ENCODE measurements around the gene RRP1. TPM values are rescaled to one million over a fixed set of nuclear protein-coding genes. Genes with fewer than 3 reads are reported as not detected.

Gene RRP1
- total RNA-seq = 10 to 100 TPM; 33.3 to 57.4 TPM

- peak; percentile 92 for ATAC-seq (replicated peaks)
- H3K4me3 Mint-ChIP-seq = peak within 1 kb of the TSS; percentile 98
- peaks cover 11% of the 10 kb centered on the region for H3K4me1 Mint-ChIP-seq
- peak within 1 kb of the TSS; percentile 93 for H3K27ac Mint-ChIP-seq
- H3K36me3 Mint-ChIP-seq (ENCODE audit: low read depth) = peaks cover 48% of the 10 kb centered on the region
- H3K9me3 Mint-ChIP-seq = no peaks in the 10 kb centered on the region
- no peaks in the 10 kb centered on the region for H3K27me3 Mint-ChIP-seq
Observed at GRCh38 chr21:43789276-43790009, at the start of gene RRP1. TSS of gene RRP1 (plus strand) at chr21:43789577. CDS start at chr21:43789630, 53 bp downstream.

- Mint-ChIP-seq H3K27me3 (no peaks in the 10 kb centered on the region), H3K27ac (no peak overlapping the region), H3K9me3 (no peaks in the 10 kb centered on the region), H3K4me1 (peaks cover 5% of the 10 kb centered on the region), H3K4me3 (no peak overlapping the region), H3K36me3 (ENCODE audit: low read depth) (peaks cover 19% of the 10 kb centered on the region)
- ATAC-seq (replicated peaks) = peak; percentile 29
Observed at GRCh38 chr21:43739621-43740435, 49.5 kb upstream of the RRP1 start.

- Mint-ChIP-seq H3K27ac (peak overlapping the region; percentile 47), H3K9me3 (no peaks in the 10 kb centered on the region), H3K4me3 (no peak overlapping the region), H3K36me3 (ENCODE audit: low read depth) (peaks cover 27% of the 10 kb centered on the region), H3K27me3 (no peaks in the 10 kb centered on the region), H3K4me1 (peaks cover 5% of the 10 kb centered on the region)
- ATAC-seq (replicated peaks) = peak; percentile 47
Observed at GRCh38 chr21:43740497-43741156, 48.8 kb upstream of the RRP1 start.

GRCh38 chr21:43741423-43742096 is 47.8 kb upstream of the RRP1 start:
- no peak for ATAC-seq (replicated peaks)
- H3K27ac Mint-ChIP-seq = no peak overlapping the region
- H3K36me3 Mint-ChIP-seq (ENCODE audit: low read depth) = peaks cover 31% of the 10 kb centered on the region
- H3K27me3 Mint-ChIP-seq = no peaks in the 10 kb centered on the region
- H3K4me1 Mint-ChIP-seq = peaks cover 5% of the 10 kb centered on the region
- H3K9me3 Mint-ChIP-seq = no peaks in the 10 kb centered on the region
- H3K4me3 Mint-ChIP-seq = no peak overlapping the region

- Mint-ChIP-seq H3K36me3 (ENCODE audit: low read depth) (peaks cover 34% of the 10 kb centered on the region), H3K9me3 (no peaks in the 10 kb centered on the region), H3K27me3 (no peaks in the 10 kb centered on the region), H3K4me3 (no peak overlapping the region), H3K27ac (no peak overlapping the region), H3K4me1 (peaks cover 5% of the 10 kb centered on the region)
- ATAC-seq (replicated peaks) = no peak
Observed at GRCh38 chr21:43743947-43744346, 45.4 kb upstream of the RRP1 start.

GRCh38 chr21:43744725-43745124 is 44.7 kb upstream of the RRP1 start:
- peaks cover 38% of the 10 kb centered on the region for H3K36me3 Mint-ChIP-seq (ENCODE audit: low read depth)
- H3K27me3 Mint-ChIP-seq = no peaks in the 10 kb centered on the region
- H3K9me3 Mint-ChIP-seq = no peaks in the 10 kb centered on the region
- H3K4me3 Mint-ChIP-seq = no peak overlapping the region
- H3K4me1 Mint-ChIP-seq = peaks cover 5% of the 10 kb centered on the region
- no peak for ATAC-seq (replicated peaks)
- H3K27ac Mint-ChIP-seq = no peak overlapping the region

GRCh38 chr21:43745772-43746517 is 43.4 kb upstream of the RRP1 start:
- Mint-ChIP-seq H3K27ac (no peak overlapping the region), H3K4me3 (no peak overlapping the region), H3K9me3 (no peaks in the 10 kb centered on the region), H3K36me3 (ENCODE audit: low read depth) (peaks cover 48% of the 10 kb centered on the region), H3K4me1 (peaks cover under 1% of the 10 kb centered on the region), H3K27me3 (no peaks in the 10 kb centered on the region)
- no peak for ATAC-seq (replicated peaks)

- Mint-ChIP-seq H3K9me3 (no peaks in the 10 kb centered on the region), H3K36me3 (ENCODE audit: low read depth) (peaks cover 51% of the 10 kb centered on the region), H3K4me1 (no peaks in the 10 kb centered on the region), H3K27me3 (no peaks in the 10 kb centered on the region), H3K4me3 (no peak overlapping the region), H3K27ac (no peak overlapping the region)
- ATAC-seq (replicated peaks) = no peak
Observed at GRCh38 chr21:43748622-43749021, 40.8 kb upstream of the RRP1 start.

- ATAC-seq (replicated peaks) = no peak
- no peaks in the 10 kb centered on the region for H3K9me3 Mint-ChIP-seq
- no peak overlapping the region for H3K27ac Mint-ChIP-seq
- H3K4me1 Mint-ChIP-seq = no peaks in the 10 kb centered on the region
- H3K36me3 Mint-ChIP-seq (ENCODE audit: low read depth) = peaks cover 55% of the 10 kb centered on the region
- no peaks in the 10 kb centered on the region for H3K27me3 Mint-ChIP-seq
- H3K4me3 Mint-ChIP-seq = no peak overlapping the region
Observed at GRCh38 chr21:43749651-43750262, 39.6 kb upstream of the RRP1 start.

GRCh38 chr21:43750339-43751033 is 38.9 kb upstream of the RRP1 start:
- H3K9me3 Mint-ChIP-seq = no peaks in the 10 kb centered on the region
- peaks cover 51% of the 10 kb centered on the region for H3K36me3 Mint-ChIP-seq (ENCODE audit: low read depth)
- H3K4me1 Mint-ChIP-seq = no peaks in the 10 kb centered on the region
- H3K4me3 Mint-ChIP-seq = no peak overlapping the region
- peak overlapping the region; percentile 31 for H3K27ac Mint-ChIP-seq
- peak; percentile 19 for ATAC-seq (replicated peaks)
- H3K27me3 Mint-ChIP-seq = no peaks in the 10 kb centered on the region

- Mint-ChIP-seq H3K4me1 (no peaks in the 10 kb centered on the region), H3K4me3 (no peak overlapping the region), H3K9me3 (no peaks in the 10 kb centered on the region), H3K27me3 (no peaks in the 10 kb centered on the region), H3K27ac (no peak overlapping the region), H3K36me3 (ENCODE audit: low read depth) (peaks cover 49% of the 10 kb centered on the region)
- no peak for ATAC-seq (replicated peaks)
Observed at GRCh38 chr21:43751955-43752591, 37.3 kb upstream of the RRP1 start.

- ATAC-seq (replicated peaks) = no peak
- Mint-ChIP-seq H3K9me3 (no peaks in the 10 kb centered on the region), H3K27ac (no peak overlapping the region), H3K27me3 (no peaks in the 10 kb centered on the region), H3K4me3 (no peak overlapping the region), H3K4me1 (no peaks in the 10 kb centered on the region), H3K36me3 (ENCODE audit: low read depth) (peaks cover 46% of the 10 kb centered on the region)
Observed at GRCh38 chr21:43752758-43753438, 36.5 kb upstream of the RRP1 start.
